A549 treated with ZK216348 at 1 μM for 4 hours (cell line): ENCODE measurements around the gene PM20D1. TPM values are rescaled to one million over a fixed set of nuclear protein-coding genes. Genes with fewer than 3 reads are reported as not detected.

ENCODE experiments used
- total RNA-seq: library from RNA; stranded (reverse); fragments of 200-300 nt; extraction: Qiagen RNA extraction; gene quantifications from 5 replicates; pipeline ENCODE4 v1.2.3, GENCODE V29; 2022; ENCODE audit warnings: low read depth

PM20D1 gene
- total RNA-seq, result not detected in 5 replicates

GRCh38 chr1:205849619-205850355, at the start of gene PM20D1:
PM20D1 (minus strand) TSS chr1:205850132; CDS start chr1:205850072, 60 bp downstream.

GRCh38 chr1:205812878-205813754, 36.8 kb downstream of the PM20D1 start, which contains the start of gene SLC41A1:
SLC41A1 (minus strand) TSS chr1:205813198; CDS start chr1:205810441, 2,757 bp downstream.

Other genes starting within 250 kb of the PM20D1 start
- 4.1 to 8.0 TPM (median 6.8 TPM) in 5 replicates for gene ELK4, start 218.1 kb downstream of the PM20D1 start, total RNA-seq
- 3.8 to 6.7 TPM (median 6.2 TPM) in 5 replicates for gene SLC45A3, start 169.6 kb downstream of the PM20D1 start, total RNA-seq
- 98.8 to 189 TPM (median 119 TPM) in 5 replicates for gene NUCKS1, start 100.0 kb downstream of the PM20D1 start, total RNA-seq
- 9.8 to 11.7 TPM (median 10.6 TPM) in 5 replicates for gene RAB29, start 74.7 kb downstream of the PM20D1 start, total RNA-seq
- gene SLC41A1, start 36.9 kb downstream of the PM20D1 start, total RNA-seq, result 20.5 to 23.8 TPM (median 23.2 TPM) in 5 replicates
- gene SLC26A9, start 93.3 kb upstream of the PM20D1 start, total RNA-seq, result 0.08 to 0.34 TPM (median 0.09 TPM) in 5 replicates
- gene RAB7B, start 153.3 kb upstream of the PM20D1 start, total RNA-seq, result 1.0 to 1.8 TPM (median 1.3 TPM) in 5 replicates
- not detected in 5 replicates for gene CTSE, start 173.8 kb upstream of the PM20D1 start, total RNA-seq
- not detected in 5 replicates for gene RHEX, start 203.0 kb upstream of the PM20D1 start, total RNA-seq